Body of pancreas (tissue), 4 donors: Measurements from ENCODE around the gene PCSK9.

Experiments used
- CTCF ChIP-seq, 7 experiments: fragments of 450-650 bp in 4 of 7; fragments of 200-600 bp in 3 of 7; sonication (generic) in 3 of 7; IDR thresholded peaks; one replicate each; pipeline ENCODE4 v1.5.1; 2016 to 2019; ENCODE audit warnings: antibody characterized with exemption in 7 of 7
- POLR2A ChIP-seq, 3 donors: fragments of 450-650 bp; IDR thresholded peaks; one replicate each; pipeline ENCODE4 v1.6.1; 2016; ENCODE audit warnings: antibody characterized with exemption in 3 of 3, mild to moderate bottlenecking in 2 of 3

- no peak for TF ChIP-seq CTCF (IDR thresholded peaks at IDR 0.05)
- no peak for TF ChIP-seq POLR2A (IDR thresholded peaks at IDR 0.05)
These were observed 40.3 kb downstream of the PCSK9 start for GRCh38 chr1:55079651-55080050.
